Measurements from ENCODE around the gene TP53RK. TPM values are rescaled to one million over a fixed set of nuclear protein-coding genes. Genes with fewer than 3 reads are reported as not detected.

The TP53RK gene
- total and polyA plus RNA-seq, 2 of the 4 experiments (the other 2 are of a cell fraction): 8.7 to 10.6 TPM

DNA sequence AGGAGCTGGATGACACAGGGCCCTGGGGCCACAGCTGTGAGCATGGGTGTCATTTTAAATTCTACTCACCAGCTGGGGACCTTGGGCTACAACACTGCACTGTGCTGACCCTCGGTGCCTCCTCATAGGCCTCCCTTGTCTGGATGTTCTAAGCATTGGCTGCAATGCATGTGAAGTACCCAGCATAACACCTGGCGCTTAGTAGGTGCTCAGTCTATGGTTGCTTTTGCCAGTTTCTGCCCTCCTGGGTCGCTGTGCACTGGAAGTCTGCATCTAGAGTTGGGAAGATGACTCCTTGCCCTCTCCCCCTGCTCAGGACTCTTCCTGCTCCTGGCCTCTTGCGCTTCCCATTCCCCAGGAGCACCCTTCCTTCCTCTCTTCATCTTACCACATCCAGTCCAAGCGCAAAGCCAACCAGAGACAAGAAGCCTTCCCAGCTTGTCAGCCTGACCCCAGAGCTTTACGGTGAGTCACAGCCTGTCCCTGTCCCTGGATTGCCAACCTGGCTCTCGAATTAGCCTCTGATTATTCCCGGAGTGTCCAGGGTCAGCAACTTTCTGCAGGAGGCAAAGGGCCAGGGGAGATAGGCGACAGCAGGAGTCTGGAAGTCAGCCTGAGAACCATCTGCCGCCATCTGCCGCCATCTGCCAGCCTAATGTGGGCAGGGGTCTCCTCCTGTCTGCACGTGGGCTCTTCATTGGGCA lies 46.8 kb downstream of the TP53RK start:
- no peak overlapping the region for H3K4me2 ChIP-seq (ENCODE audit: low read depth, low read length)
- intact Hi-C loops (cut with micrococcal nuclease) (no loop called here), dilution Hi-C loops (cut with HindIII; ENCODE audit: low sequenced_read_pairs, unreplicated experiment) (no loop called here), in situ Hi-C loops (cut with MboI; ENCODE audit: low sequenced_read_pairs) (no loop called here)
- H3K23ac ChIP-seq (ENCODE audit: low read depth, low read length): no peak overlapping the region
- H4K91ac ChIP-seq (ENCODE audit: insufficient read depth, low read depth, low read length): no peak overlapping the region
- H3K9me3 ChIP-seq (ENCODE audit: control insufficient read depth, insufficient read depth, low read length): no peaks in the 10 kb centered on the region
- H2BK120ac ChIP-seq (ENCODE audit: low read depth, low read length): no peak overlapping the region
- H3K36me3 ChIP-seq (ENCODE audit: control insufficient read depth, insufficient read depth, low read length): no peaks in the 10 kb centered on the region
- H4K20me1 ChIP-seq (ENCODE audit: insufficient read depth, low read length): no peaks in the 10 kb centered on the region
- no peak overlapping the region for H2AK9ac ChIP-seq (replicated peaks; ENCODE audit: low read depth, low read length, poor library complexity)
- H3K4ac ChIP-seq (ENCODE audit: low read depth, low read length): no peak overlapping the region
- peaks cover 2% of the 10 kb centered on the region for H3K27me3 ChIP-seq (ENCODE audit: control insufficient read depth, insufficient read depth, low read length)
- ChIA-PET CTCF (no interaction called here), POLR2A (ENCODE audit: unreplicated experiment) (no interaction called here)
- no peaks in the 10 kb centered on the region for H3K9me1 ChIP-seq (ENCODE audit: insufficient read depth, low read length)
- H3K9ac ChIP-seq (ENCODE audit: low read depth, low read length): no peak overlapping the region
- BruUV-seq (replicated peaks): no TSS peak
- no peak overlapping the region for H4K5ac ChIP-seq (ENCODE audit: low read depth, low read length)
- no peak overlapping the region for H3K4me3 ChIP-seq (ENCODE audit: insufficient read depth, low read depth, low read length)
- no peak overlapping the region for H2BK15ac ChIP-seq (ENCODE audit: low read depth, low read length)
- H2AK5ac ChIP-seq (ENCODE audit: low read depth, low read length): no peak overlapping the region
- no peak overlapping the region for H2BK20ac ChIP-seq (ENCODE audit: low read depth, low read length)
- ATAC-seq (ENCODE audit: low read depth) (no peak), DNase-seq (no peak)
- peaks cover 3% of the 10 kb centered on the region; the same call in 1 of the 2 replicates for H3K4me1 ChIP-seq (ENCODE audit: control insufficient read depth, insufficient read depth, low read length)
- no peak overlapping the region for H3K56ac ChIP-seq (ENCODE audit: extremely low read depth, insufficient read depth, low read length)
- no peak overlapping the region for H3K18ac ChIP-seq (ENCODE audit: low read depth, low read length)
- H2AFZ ChIP-seq (replicated peaks; ENCODE audit: low read length, poor library complexity): no peak overlapping the region
- WGBS, 2 experiments (ENCODE audit: extremely low coverage in 2 of 2, insufficient read length in 1 of 2): 76% methylated on average over 5 of the region's 12 CpGs; no CpG with 5 or more reads in 1 of the 2 experiments
- no peak overlapping the region for H2BK5ac ChIP-seq (ENCODE audit: low read depth, low read length, poor library complexity, severe bottlenecking)
- no peaks in the 10 kb centered on the region for H3K79me1 ChIP-seq (ENCODE audit: low read depth in 1 of 2, low read length in 2 of 2)
- H4K8ac ChIP-seq (ENCODE audit: low read depth in 2 of 2, low read length in 2 of 2): no peak overlapping the region
- H3K27ac ChIP-seq (ENCODE audit: insufficient read depth, low read length): no peak overlapping the region
- no peak overlapping the region for H3K14ac ChIP-seq (replicated peaks; ENCODE audit: low read depth, low read length)
- TF ChIP-seq MAFK (IDR thresholded peaks at IDR 0.05; ENCODE audit: low read depth, low read length) (no peak), BHLHE40 (IDR thresholded peaks at IDR 0.05; ENCODE audit: low read depth, low read length) (no peak), RFX5 (IDR thresholded peaks at IDR 0.05; ENCODE audit: low read depth, low read length) (no peak), MXI1 (IDR thresholded peaks at IDR 0.05; ENCODE audit: borderline replicate concordance, low read depth, low read length) (no peak), POLR2A (IDR thresholded peaks at IDR 0.05; ENCODE audit: low read depth, low read length) (no peak), SMC3 (IDR thresholded peaks at IDR 0.05; ENCODE audit: low read depth, low read length) (no peak)
- TF ChIP-seq, protein P1, sequence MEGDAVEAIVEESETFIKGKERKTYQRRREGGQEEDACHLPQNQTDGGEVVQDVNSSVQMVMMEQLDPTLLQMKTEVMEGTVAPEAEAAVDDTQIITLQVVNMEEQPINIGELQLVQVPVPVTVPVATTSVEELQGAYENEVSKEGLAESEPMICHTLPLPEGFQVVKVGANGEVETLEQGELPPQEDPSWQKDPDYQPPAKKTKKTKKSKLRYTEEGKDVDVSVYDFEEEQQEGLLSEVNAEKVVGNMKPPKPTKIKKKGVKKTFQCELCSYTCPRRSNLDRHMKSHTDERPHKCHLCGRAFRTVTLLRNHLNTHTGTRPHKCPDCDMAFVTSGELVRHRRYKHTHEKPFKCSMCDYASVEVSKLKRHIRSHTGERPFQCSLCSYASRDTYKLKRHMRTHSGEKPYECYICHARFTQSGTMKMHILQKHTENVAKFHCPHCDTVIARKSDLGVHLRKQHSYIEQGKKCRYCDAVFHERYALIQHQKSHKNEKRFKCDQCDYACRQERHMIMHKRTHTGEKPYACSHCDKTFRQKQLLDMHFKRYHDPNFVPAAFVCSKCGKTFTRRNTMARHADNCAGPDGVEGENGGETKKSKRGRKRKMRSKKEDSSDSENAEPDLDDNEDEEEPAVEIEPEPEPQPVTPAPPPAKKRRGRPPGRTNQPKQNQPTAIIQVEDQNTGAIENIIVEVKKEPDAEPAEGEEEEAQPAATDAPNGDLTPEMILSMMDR (conservative IDR thresholded peaks at IDR 0.05; ENCODE audit: low read depth, low read length): no peak

Measured in IMR-90 (cell line).